ENCODE results near the gene GRM5. TPM values are rescaled to one million over a fixed set of nuclear protein-coding genes. Genes with fewer than 3 reads are reported as not detected.

The GRM5 gene
- total RNA-seq, 4 donors from 2014 or later = 0.81 TPM; not detected in 3

GRCh38 chr11:88815505-88815904 is 250.3 kb downstream of the GRM5 start:
- 61 to 87% methylated on average over 2 to 3 of the region's 3 CpGs for whole genome bisulfite sequencing, 2 donors

GRCh38 chr11:88814076-88814475 is 251.7 kb downstream of the GRM5 start:
- no peak for DNase-seq
- WGBS, 2 donors = 0% methylated on average over 1 of the region's 1 CpG
- no peaks in the 10 kb centered on the region for H3K4me1 ChIP-seq
- no peak for TF ChIP-seq CTCF (IDR thresholded peaks at IDR 0.05)
- no peaks in the 10 kb centered on the region for H3K27me3 ChIP-seq
- no peak overlapping the region for H3K4me3 ChIP-seq (replicated peaks in 1 of 3)
- intact Hi-C loops (cut with DNase I) = no loop called here
- H3K27ac ChIP-seq = no peak overlapping the region
- no peaks in the 10 kb centered on the region for H3K36me3 ChIP-seq
- H3K9me3 ChIP-seq = no peaks in the 10 kb centered on the region

More at GRCh38 chr11:88815505-88815904, 250.3 kb downstream of the GRM5 start:
- Histone ChIP-seq H3K4me3 (replicated peaks in 1 of 3) (no peak overlapping the region), H3K9me3 (no peaks in the 10 kb centered on the region), H3K27me3 (no peaks in the 10 kb centered on the region), H3K27ac (no peak overlapping the region), H3K4me1 (no peaks in the 10 kb centered on the region), H3K36me3 (no peaks in the 10 kb centered on the region)
- intact Hi-C loops (cut with DNase I) = no loop called here
- no peak for DNase-seq
- TF ChIP-seq CTCF (IDR thresholded peaks at IDR 0.05) (no peak), POLR2A (IDR thresholded peaks at IDR 0.05) (no peak)

- Histone ChIP-seq H3K4me3 (replicated peaks in 1 of 3) (no peak overlapping the region), H3K9me3 (no peaks in the 10 kb centered on the region), H3K36me3 (no peaks in the 10 kb centered on the region), H3K27me3 (no peaks in the 10 kb centered on the region), H3K27ac (no peak overlapping the region), H3K4me1 (no peaks in the 10 kb centered on the region)
- intact Hi-C loops (cut with DNase I) = no loop called here
- no peak for DNase-seq
- TF ChIP-seq CTCF (IDR thresholded peaks at IDR 0.05) (no peak), POLR2A (IDR thresholded peaks at IDR 0.05) (no peak)
- WGBS, 2 donors = 63 to 67% methylated on average over 1 of the region's 1 CpG
Observed at GRCh38 chr11:88813233-88813915, 252.4 kb downstream of the GRM5 start.

- DNase-seq = no peak
- 69 to 71% methylated on average over 3 of the region's 3 CpGs for WGBS, 2 donors
- H3K9me3 ChIP-seq = no peaks in the 10 kb centered on the region
- H3K4me1 ChIP-seq = no peaks in the 10 kb centered on the region
- TF ChIP-seq CTCF (IDR thresholded peaks at IDR 0.05) (no peak), POLR2A (IDR thresholded peaks at IDR 0.05) (no peak)
- intact Hi-C loops (cut with DNase I) = no loop called here
- no peak overlapping the region for H3K27ac ChIP-seq
- no peaks in the 10 kb centered on the region for H3K27me3 ChIP-seq
- no peak overlapping the region for H3K4me3 ChIP-seq (replicated peaks in 1 of 3)
- no peaks in the 10 kb centered on the region for H3K36me3 ChIP-seq
Observed at GRCh38 chr11:88810420-88811097, 255.2 kb downstream of the GRM5 start.

GRCh38 chr11:88809126-88809525 is 256.7 kb downstream of the GRM5 start:
- DNase-seq = no peak
- TF ChIP-seq POLR2A (IDR thresholded peaks at IDR 0.05) (no peak), CTCF (IDR thresholded peaks at IDR 0.05) (no peak)
- Histone ChIP-seq H3K4me1 (no peaks in the 10 kb centered on the region), H3K4me3 (replicated peaks in 1 of 3) (no peak overlapping the region), H3K9me3 (no peaks in the 10 kb centered on the region), H3K27me3 (no peaks in the 10 kb centered on the region), H3K36me3 (no peaks in the 10 kb centered on the region), H3K27ac (no peak overlapping the region)
- intact Hi-C loops (cut with DNase I) = no loop called here
- 64 to 66% methylated on average over 1 of the region's 1 CpG for WGBS, 2 donors

All from thyroid gland (tissue), 4 donors.